HEK293T (cell line): ENCODE measurements around the gene CNNM2.

Experiments used
- CTCF ChIA-PET: fragments of 350-600 bp; formaldehyde crosslinking; extraction: SDS; loops from one replicate; lab custom pipeline; 2021; ENCODE audit warnings: antibody characterized with exemption, inconsistent platforms; lab: Yijun Ruan, JAX
- POLR2A ChIA-PET: fragments of 350-600 bp; formaldehyde crosslinking; extraction: SDS; loops from one replicate; lab custom pipeline; 2020; ENCODE audit warnings: antibody characterized with exemption, inconsistent platforms; lab: Yijun Ruan, JAX
- DNase-seq: peaks from one replicate; pipeline ENCODE4 v3.0.0; 2012; ENCODE audit warnings: mixed read lengths; ENCODE audit errors: extremely low spot score
- ARNT ChIP-seq: fragments of 450-650 bp; IDR thresholded peaks from 2 replicates; pipeline ENCODE4 v1.6.1; 2017; ENCODE audit warnings: mild to moderate bottlenecking
- BHLHE40 ChIP-seq: fragments of 450-650 bp; IDR thresholded peaks from 2 replicates; pipeline ENCODE4 v1.6.1; 2016; ENCODE audit warnings: mild to moderate bottlenecking, moderate library complexity, borderline replicate concordance
- CTBP1 ChIP-seq: fragments of 450-650 bp; IDR thresholded peaks from 2 replicates; pipeline ENCODE4 v1.6.1; 2016; ENCODE audit warnings: borderline replicate concordance
- ELF4 ChIP-seq: fragments of 450-650 bp; IDR thresholded peaks from 2 replicates; pipeline ENCODE4 v1.6.1; 2017; ENCODE audit warnings: antibody characterized with exemption
- FOXA1 ChIP-seq: fragments of 450-650 bp; IDR thresholded peaks from 2 replicates; pipeline ENCODE4 v1.6.1; 2016; ENCODE audit warnings: mild to moderate bottlenecking
- FOXK2 ChIP-seq: fragments of 450-650 bp; IDR thresholded peaks from 2 replicates; pipeline ENCODE4 v1.6.1; 2016; ENCODE audit warnings: mild to moderate bottlenecking
- FOXM1 ChIP-seq: fragments of 450-650 bp; IDR thresholded peaks from 2 replicates; pipeline ENCODE4 v1.6.1; 2017; ENCODE audit warnings: mild to moderate bottlenecking, borderline replicate concordance
- HDGF ChIP-seq: fragments of 450-650 bp; IDR thresholded peaks from 2 replicates; pipeline ENCODE4 v1.6.1; 2017; ENCODE audit warnings: antibody characterized with exemption, borderline replicate concordance
- L3MBTL2 ChIP-seq: fragments of 450-650 bp; conservative IDR thresholded peaks from 2 replicates; pipeline ENCODE4 v1.6.1; 2016; ENCODE audit warnings: mild to moderate bottlenecking
- LEF1 ChIP-seq: fragments of 450-650 bp; IDR thresholded peaks from 2 replicates; pipeline ENCODE4 v1.6.1; 2017; ENCODE audit warnings: mild to moderate bottlenecking, borderline replicate concordance
- NFRKB ChIP-seq: fragments of 450-650 bp; IDR thresholded peaks from 2 replicates; pipeline ENCODE4 v1.6.1; 2016; ENCODE audit warnings: mild to moderate bottlenecking, moderate library complexity
- SP1 ChIP-seq: fragments of 450-650 bp; IDR thresholded peaks from 2 replicates; pipeline ENCODE4 v1.6.1; 2017
- SUZ12 ChIP-seq: fragments of 450-650 bp; IDR thresholded peaks from 2 replicates; pipeline ENCODE4 v1.6.1; 2016; ENCODE audit warnings: mild to moderate bottlenecking
- TARDBP ChIP-seq: fragments of 450-650 bp; IDR thresholded peaks from 2 replicates; pipeline ENCODE4 v1.6.1; 2016
- ZNF384 ChIP-seq: fragments of 450-650 bp; IDR thresholded peaks from 2 replicates; pipeline ENCODE4 v1.6.1; 2016
- TF ChIP-seq, protein P1 (sequence below): fragments of 450-650 bp; IDR thresholded peaks from 2 replicates; pipeline ENCODE4 v1.6.1; 2016

The CNNM2 gene

DNA sequence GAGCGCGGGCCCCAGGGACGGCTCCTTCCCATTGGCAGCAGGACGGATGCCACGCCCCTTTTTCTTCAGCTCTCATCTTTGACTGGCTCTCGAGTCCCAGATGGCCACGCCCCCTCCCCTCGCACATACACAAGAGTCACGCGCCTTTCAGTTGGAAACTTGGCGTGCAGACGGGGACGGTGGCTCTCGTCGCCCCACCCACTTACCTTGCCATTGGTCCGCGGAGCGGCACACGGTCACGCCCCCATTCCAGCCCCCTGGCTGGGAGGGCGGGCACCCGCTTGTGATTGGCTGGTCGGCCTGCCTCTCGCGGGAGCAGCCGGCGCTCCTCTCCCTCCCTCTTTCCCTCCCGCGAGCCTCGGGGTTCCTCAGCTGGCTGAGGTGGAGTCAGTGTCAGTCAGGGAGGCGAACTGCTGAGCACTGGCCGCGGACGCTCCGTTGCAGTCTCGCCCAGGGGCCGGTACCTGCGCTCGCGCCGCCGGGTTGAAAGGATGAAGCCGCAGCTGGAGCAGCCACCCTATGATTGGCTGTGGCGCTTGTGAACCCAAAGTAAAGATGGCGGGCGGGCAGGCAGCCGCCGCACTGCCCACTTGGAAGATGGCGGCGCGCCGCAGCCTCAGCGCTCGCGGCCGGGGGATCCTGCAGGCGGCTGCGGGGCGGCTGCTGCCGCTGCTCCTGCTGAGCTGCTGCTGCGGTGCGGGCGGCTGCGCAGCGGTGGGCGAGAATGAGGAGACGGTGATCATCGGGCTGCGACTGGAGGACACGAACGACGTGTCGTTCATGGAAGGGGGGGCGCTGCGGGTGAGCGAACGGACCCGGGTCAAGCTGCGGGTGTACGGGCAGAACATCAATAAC is at the start of gene CNNM2:
TSS of gene CNNM2 (plus strand) at position 333 of the 855 bp plus-strand sequence. CDS start at position 520, 187 bp downstream.
- POLR2A ChIA-PET: interaction anchor here (0.5 to 0.7 kb wide), 2 partner anchors 27 to 30 kb away, joined by 3 read pairs; no protein-coding TSS in a partner anchor
- DNase-seq: peak; percentile 99
- CTCF ChIA-PET: interaction anchor here (0.6 to 1.9 kb wide), 14 partner anchors 8 to 415 kb away, joined by 3 to 15 read pairs (median 4); partner anchors contain the start of gene CYP17A1
- TF ChIP-seq ZNF384: no peak
- TF ChIP-seq, protein P1, sequence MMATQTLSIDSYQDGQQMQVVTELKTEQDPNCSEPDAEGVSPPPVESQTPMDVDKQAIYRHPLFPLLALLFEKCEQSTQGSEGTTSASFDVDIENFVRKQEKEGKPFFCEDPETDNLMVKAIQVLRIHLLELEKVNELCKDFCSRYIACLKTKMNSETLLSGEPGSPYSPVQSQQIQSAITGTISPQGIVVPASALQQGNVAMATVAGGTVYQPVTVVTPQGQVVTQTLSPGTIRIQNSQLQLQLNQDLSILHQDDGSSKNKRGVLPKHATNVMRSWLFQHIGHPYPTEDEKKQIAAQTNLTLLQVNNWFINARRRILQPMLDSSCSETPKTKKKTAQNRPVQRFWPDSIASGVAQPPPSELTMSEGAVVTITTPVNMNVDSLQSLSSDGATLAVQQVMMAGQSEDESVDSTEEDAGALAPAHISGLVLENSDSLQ: peak; percentile 99
- TF ChIP-seq BHLHE40: no peak
- TF ChIP-seq ELF4: no peak
- TF ChIP-seq LEF1: no peak
- no peak for TF ChIP-seq FOXM1
- TF ChIP-seq ARNT: 0 out of 2 replicates have a peak, but pooled peaks have one; percentile 27
- peak; percentile 98 for TF ChIP-seq HDGF
- peak; percentile 80 for TF ChIP-seq SP1
- no peak for TF ChIP-seq NFRKB
- no peak for TF ChIP-seq FOXA1
- TF ChIP-seq CTBP1: no peak
- TF ChIP-seq SUZ12: no peak
- peak; percentile 80 for TF ChIP-seq L3MBTL2
- TF ChIP-seq FOXK2: no peak; the same call in 1 of the 2 replicates
- TF ChIP-seq TARDBP: no peak

DNA sequence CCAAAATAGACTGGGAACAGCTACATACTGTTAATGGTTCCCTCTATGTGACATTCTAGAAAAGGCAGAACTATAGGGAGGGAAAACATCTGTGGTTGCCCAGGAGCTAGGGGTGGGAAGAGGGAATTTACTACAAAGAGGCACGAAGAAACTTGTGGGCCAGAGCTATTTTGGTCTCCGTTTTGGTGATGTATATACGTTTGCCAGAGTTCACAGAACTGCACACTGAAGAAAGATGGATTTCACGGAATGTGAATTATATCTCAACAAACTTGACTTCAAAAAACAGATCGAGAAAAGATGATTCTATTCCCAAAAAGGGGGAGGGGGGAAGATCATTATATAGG is 49.2 kb upstream of the CNNM2 start:
- ChIA-PET CTCF (no interaction called here), POLR2A (interaction anchor here (0.6 to 2.2 kb wide), 7 partner anchors 9 to 125 kb away, joined by 3 to 30 read pairs (median 4); partner anchors contain the start of genes BORCS7 and WBP1L)
- peak; percentile 34; the same call in 1 of the 2 replicates for TF ChIP-seq L3MBTL2
- TF ChIP-seq, protein P1: no peak
- TF ChIP-seq FOXM1: no peak
- no peak for TF ChIP-seq BHLHE40
- TF ChIP-seq CTBP1: no peak
- peak; percentile 39 for DNase-seq

DNA sequence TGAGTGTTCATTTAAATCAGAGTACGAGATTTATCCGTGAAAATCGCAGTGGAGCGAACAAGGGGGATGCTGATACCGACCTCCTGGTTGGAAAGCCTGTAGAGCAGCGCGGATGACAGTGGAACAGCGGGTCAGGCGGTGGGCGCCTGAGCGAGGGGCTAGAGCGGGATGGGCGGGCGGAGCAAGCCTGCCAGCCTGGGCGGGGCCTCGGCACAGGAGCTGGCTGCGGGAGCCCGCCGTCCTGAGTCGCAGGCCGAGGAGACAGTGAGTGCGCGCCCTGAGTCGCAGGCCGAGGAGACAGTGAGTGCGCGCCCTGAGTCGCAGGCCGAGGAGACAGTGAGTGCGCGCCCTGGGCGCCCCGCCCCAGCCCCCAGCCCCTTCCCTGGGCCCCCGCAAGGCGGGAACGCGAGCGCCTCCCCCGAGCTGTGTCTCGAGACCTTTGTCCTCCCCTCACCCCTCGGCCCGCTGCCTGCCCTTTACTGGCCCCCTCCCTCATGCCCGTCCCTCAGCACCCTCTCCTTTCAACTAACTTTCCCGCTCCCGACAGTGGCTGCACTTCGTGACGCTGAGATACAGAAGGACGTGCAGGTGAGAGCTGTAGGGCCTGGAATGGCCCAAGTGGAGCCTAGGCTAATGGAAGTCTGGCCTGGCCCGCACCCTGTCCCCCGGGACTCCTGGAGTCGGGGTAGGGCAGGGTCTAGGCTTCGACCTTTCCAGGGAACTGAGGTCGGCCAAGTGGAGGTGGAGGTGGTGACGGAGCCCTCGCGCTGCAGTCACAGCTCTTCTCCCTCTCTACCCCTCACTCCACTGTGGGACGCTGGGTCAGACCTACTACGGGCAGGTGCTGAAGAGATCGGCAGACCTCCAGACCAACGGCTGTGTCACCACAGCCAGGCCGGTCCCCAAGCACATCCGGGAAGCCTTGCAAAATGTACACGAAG is 48.6 kb upstream of the CNNM2 start, which contains the start of gene AS3MT:
TSS of gene AS3MT (plus strand) at position 213 of the 941 bp plus-strand sequence. CDS start at position 336, 123 bp downstream.
- POLR2A ChIA-PET: interaction anchor here (0.6 to 2.2 kb wide), 8 partner anchors 9 to 156 kb away, joined by 3 to 30 read pairs (median 4); partner anchors contain the start of genes BORCS7 and WBP1L
- peak; percentile 80 for DNase-seq
- CTCF ChIA-PET: interaction anchor here (0.5 kb wide), 1 partner anchor 8 kb away, joined by 3 read pairs; no protein-coding TSS in a partner anchor
- TF ChIP-seq FOXA1 (no peak), L3MBTL2 (peak; percentile 51), ARNT (no peak), SUZ12 (no peak)

DNA sequence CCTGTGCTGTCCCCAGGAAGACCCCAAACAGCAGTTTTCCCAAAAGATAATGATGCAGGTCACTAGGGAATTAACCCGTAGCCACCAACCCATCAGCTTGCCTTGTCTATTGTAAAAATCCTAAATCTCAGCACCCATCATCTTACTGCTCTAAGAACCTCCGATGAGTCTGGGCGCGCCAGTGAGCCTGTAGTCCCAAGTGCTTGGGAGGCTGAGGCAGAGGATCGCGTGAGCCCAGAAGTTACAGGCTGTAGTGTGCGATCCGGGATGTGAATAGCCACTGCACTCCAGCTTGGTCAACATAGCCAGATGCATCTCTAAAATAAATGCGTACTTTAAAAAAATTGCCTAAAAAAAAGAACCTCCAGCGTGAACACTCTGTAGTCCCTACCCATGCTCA is 47.9 kb upstream of the CNNM2 start:
- DNase-seq: no peak
- CTCF ChIA-PET: no interaction called here
- POLR2A ChIA-PET: interaction anchor here (1.4 to 2.2 kb wide), 3 partner anchors 10 to 20 kb away, joined by 4 to 30 read pairs (median 5); partner anchors contain the start of gene BORCS7
- no peak for TF ChIP-seq NFRKB
- TF ChIP-seq FOXM1: no peak
- no peak for TF ChIP-seq HDGF
- TF ChIP-seq, protein P1: no peak
- TF ChIP-seq BHLHE40: no peak
- no peak for TF ChIP-seq FOXA1
- no peak for TF ChIP-seq LEF1
- TF ChIP-seq ZNF384: no peak
- TF ChIP-seq CTBP1: no peak
- no peak for TF ChIP-seq ARNT
- TF ChIP-seq SUZ12: no peak
- TF ChIP-seq ELF4: no peak
- TF ChIP-seq TARDBP: no peak
- no peak for TF ChIP-seq FOXK2
- TF ChIP-seq SP1: no peak
- TF ChIP-seq L3MBTL2: no peak

DNA sequence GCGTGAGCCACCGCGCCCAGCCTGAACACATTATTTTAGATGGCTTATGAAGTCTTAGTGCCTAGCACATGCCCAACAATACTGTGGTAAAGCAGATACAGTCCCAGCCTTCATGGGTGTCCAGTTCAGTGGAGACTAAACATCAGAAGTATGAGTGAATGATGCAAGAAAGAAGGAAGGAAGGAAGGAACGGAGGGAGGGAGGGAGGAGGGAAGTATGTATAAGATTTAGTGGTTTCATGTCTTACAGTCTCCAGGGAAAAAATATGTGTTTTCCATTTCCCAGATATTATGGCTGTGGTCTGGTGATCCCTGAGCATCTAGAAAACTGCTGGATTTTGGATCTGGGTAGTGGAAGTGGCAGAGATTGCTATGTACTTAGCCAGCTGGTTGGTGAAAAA is 45.9 kb upstream of the CNNM2 start:
- ChIA-PET CTCF (no interaction called here), POLR2A (interaction anchor here (1.4 kb wide), 1 partner anchor 18 kb away, joined by 5 read pairs; the partner anchor contains the start of gene BORCS7)
- no peak for TF ChIP-seq LEF1
- no peak for TF ChIP-seq CTBP1
- TF ChIP-seq ARNT: no peak
- TF ChIP-seq BHLHE40: no peak
- TF ChIP-seq SP1: no peak
- TF ChIP-seq SUZ12: no peak
- TF ChIP-seq L3MBTL2: no peak
- no peak for TF ChIP-seq FOXK2
- no peak for TF ChIP-seq ELF4
- no peak for TF ChIP-seq HDGF
- TF ChIP-seq NFRKB: no peak
- TF ChIP-seq FOXM1: no peak
- TF ChIP-seq TARDBP: no peak
- no peak for TF ChIP-seq FOXA1
- TF ChIP-seq, protein P1: no peak
- no peak for TF ChIP-seq ZNF384
- no peak for DNase-seq
